HCT116 (cell line): ENCODE results near the gene PRSS22.

Experiments used
- CEBPB ChIP-seq: IDR thresholded peaks from 2 replicates; pipeline ENCODE4 v1.6.1; 2012; ENCODE audit warnings: low read depth
- CTCF ChIP-seq, 3 experiments: fragments of 200-600 bp in 1 of 3; sonication (generic) in 1 of 3; IDR thresholded peaks in 2 of 3; conservative IDR thresholded peaks in 1 of 3; 2 replicates each; pipeline ENCODE4 v1.5.1; 2012 to 2017; ENCODE audit warnings: low read depth in 2 of 3, low read length in 2 of 3, antibody characterized with exemption in 1 of 3, borderline replicate concordance in 1 of 3, control low read depth in 1 of 3, mild to moderate bottlenecking in 1 of 3, mixed read lengths in 1 of 3, mixed run types in 1 of 3, moderate library complexity in 1 of 3; ENCODE audit not compliant: insufficient read depth in 1 of 3
- EZH2 ChIP-seq: fragments of 200-600 bp; sonication (generic); IDR thresholded peaks from 2 replicates; pipeline ENCODE4 v1.6.1; 2017; ENCODE audit warnings: antibody characterized with exemption, mixed run types
- EZH2phosphoT487 ChIP-seq: fragments of 200-600 bp; IDR thresholded peaks from 2 replicates; pipeline ENCODE4 v1.6.1; 2018; ENCODE audit warnings: antibody characterized with exemption, borderline replicate concordance
- FOSL1 ChIP-seq: IDR thresholded peaks from 2 replicates; pipeline ENCODE4 v1.6.1; 2012; ENCODE audit warnings: low read depth
- POLR2A ChIP-seq: IDR thresholded peaks from 2 replicates; pipeline ENCODE4 v1.7.0; 2011; ENCODE audit warnings: borderline replicate concordance; ENCODE audit not compliant: insufficient read depth, insufficient read length; ENCODE audit errors: extremely low read depth
- POLR2AphosphoS5 ChIP-seq: IDR thresholded peaks from 2 replicates; pipeline ENCODE4 v1.6.1; 2011; ENCODE audit warnings: mild to moderate bottlenecking, low read depth, low read length, moderate library complexity
- REST ChIP-seq: IDR thresholded peaks from 2 replicates; pipeline ENCODE4 v1.6.1; 2012; ENCODE audit warnings: low read depth
- SRF ChIP-seq: IDR thresholded peaks from 2 replicates; pipeline ENCODE4 v1.6.1; 2012; ENCODE audit warnings: low read depth
- TCF7L2 ChIP-seq: IDR thresholded peaks from 2 replicates; pipeline ENCODE4 v1.7.0; 2011; ENCODE audit warnings: borderline replicate concordance, inconsistent platforms; ENCODE audit not compliant: insufficient read depth, insufficient read length; ENCODE audit errors: extremely low read depth
- YY1 ChIP-seq: IDR thresholded peaks from 2 replicates; pipeline ENCODE4 v1.6.1; 2011; ENCODE audit warnings: low read length, low read depth, moderate library complexity, mild to moderate bottlenecking; ENCODE audit not compliant: insufficient replicate concordance; ENCODE audit errors: extremely low read depth
- ZFX ChIP-seq: fragments of 450-650 bp; IDR thresholded peaks from 2 replicates; pipeline ENCODE4 v1.6.1; 2017
- ZNF274 ChIP-seq: fragments of 200-500 bp; sonication (Bioruptor generic); IDR thresholded peaks from 2 replicates; pipeline ENCODE4 v1.6.1; 2014; ENCODE audit warnings: mild to moderate bottlenecking, low read depth, low read length, inconsistent platforms

- TF ChIP-seq CTCF (IDR thresholded peaks at IDR 0.05 in 2 of 3, conservative IDR thresholded peaks at IDR 0.05 in 1 of 3; ENCODE audit: borderline replicate concordance in 1 of 3, insufficient read depth in 1 of 3, low read depth in 2 of 3, low read length in 2 of 3) (no peak), POLR2AphosphoS5 (no peak), TCF7L2 (no peak), POLR2A (no peak), EZH2 (no peak), EZH2phosphoT487 (no peak), YY1 (no peak), REST (no peak), ZFX (no peak), CEBPB (no peak), ZNF274 (no peak), SRF (no peak), FOSL1 (no peak)
Measured at GRCh38 chr16:2852731-2853507, 5.1 kb downstream of the PRSS22 start.
